Hematopoietic multipotent progenitor cell treated with erythropoietin and hydrocortisone succinate and interleukin-3 and kit ligand, for 15 days (in vitro differentiated cells): ENCODE measurements around the gene PLK3.
"Not testable (repeated sequence)": the region's sequence is repeated elsewhere in the genome, so short reads cannot be mapped to it uniquely, and the experiment has no call there.

Source experiments
- DNase-seq: peaks from one replicate; pipeline ENCODE4 v3.0.0-alpha.2; 2015; ENCODE audit warnings: low spot score

PLK3 gene

DNA sequence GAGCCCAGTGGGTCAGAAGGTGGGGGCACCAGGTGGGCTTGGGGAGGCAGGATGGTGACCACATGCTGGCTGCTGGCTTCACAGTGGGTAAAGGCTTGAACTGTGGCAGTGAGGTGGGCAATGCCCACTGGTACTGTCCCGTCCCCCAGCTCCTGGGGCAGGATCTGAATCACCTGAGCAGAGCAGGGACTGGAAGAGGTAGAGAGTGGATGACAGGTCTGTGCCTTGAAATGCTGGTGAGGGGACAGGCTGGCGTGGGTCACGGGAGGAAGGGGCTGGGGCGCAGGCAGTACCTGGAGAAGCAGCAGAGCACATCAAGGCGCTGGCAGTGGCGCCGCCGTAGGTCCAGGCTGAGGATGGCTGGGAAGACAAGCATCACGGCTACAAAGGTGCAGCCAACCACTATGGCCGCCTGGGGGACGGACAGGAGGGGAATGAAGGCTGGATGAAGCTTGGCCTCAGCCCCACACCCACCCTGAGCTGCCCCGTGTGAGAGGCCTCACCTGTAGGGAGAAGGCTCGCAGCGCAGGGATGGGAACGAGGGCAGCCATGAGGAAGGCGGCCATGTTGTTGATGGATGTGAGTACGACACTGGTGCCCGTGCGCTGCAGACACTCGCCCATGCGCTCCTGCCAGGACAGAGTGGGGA lies 27.9 kb downstream of the PLK3 start:
- DNase-seq: no peak

DNA sequence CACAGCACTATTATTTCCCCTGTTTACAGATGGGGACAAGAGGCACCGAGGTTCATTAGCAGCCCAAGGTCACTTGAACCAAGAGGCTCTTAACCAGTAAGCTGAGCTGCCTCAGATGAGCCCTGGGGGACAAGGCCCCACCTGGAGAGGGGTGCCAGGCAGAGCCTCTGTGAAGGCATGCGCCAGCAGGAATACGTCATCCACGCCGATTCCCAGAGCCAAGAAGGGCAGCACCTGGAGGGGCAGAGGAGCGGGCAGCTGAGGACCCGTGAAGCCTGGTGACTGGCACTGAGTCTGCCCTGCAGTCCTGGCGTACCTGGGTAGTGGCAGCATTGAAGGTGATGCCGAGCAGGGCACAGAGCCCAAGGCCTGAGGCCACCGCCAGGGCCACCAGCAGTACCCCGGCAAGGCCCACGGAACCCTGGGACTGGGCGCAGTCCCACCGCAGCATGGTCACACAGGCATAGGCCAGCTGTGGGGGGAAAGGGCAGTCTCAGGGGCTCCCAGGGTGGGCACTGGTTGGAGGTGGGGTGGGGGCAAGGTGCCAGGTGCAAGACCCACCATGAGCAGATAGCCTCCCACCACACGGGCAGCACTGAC lies 28.8 kb downstream of the PLK3 start:
- no peak for DNase-seq

DNA sequence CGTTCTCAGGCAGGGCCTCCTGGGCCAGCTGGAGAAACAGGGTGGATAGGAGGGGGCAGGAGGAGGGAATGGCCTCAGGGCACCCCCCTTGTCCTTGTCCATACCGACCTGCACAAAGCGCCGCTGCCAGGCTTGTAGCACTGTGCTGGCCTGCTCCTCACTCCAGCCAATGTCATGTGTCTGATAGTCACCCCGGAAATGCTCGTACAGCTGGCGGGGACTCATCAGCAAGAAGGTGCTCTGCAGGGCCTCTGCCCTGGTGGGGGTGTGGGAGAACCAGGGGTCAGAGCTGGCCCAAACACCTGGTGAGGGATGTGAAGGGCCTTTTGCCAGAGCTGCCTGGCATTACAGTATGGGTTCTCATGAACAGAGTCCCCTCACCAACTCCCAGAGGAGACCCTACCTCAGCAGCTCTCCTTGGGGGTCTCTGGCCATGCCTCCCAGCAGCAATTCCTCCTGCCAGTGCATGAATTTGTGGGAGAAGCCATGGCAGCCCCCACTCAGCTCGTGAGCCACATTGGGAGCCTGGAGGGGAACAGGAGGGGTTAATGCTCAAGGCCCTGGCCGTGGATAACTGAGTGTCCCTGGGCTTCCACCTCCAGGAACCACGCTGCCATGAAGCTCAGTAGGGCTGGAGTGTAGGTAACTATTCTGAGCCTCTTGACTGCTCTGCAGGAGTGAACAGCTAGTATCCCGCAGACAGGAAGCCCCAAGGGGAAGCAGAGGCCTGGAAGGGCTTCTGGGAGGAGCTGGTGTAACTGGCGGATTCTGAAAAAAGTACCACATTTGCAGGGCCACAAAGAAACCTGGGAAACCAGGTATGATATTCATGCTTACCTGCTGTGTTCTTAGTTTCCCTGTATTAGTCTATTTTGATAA lies 29.6 kb downstream of the PLK3 start:
- no peak for DNase-seq

DNA sequence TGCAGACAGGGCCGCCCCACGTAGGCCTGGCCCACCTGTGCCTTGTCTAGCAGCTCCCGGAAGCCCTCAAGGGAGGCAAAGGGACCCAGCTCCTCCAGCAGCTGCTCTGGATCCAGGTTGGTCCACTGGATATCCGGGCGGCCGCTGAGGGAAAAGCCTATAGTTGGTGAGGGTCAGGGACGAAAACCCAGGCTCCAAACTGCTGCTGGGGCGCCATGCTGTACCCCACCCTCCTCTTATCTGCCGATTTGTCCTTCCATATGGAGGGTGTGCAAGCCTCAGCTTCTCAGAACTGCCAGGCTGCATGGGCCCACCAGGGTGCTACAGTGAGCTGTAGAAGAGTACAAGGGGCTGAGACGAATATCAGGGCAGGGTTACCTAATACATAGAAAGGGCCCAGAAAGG lies 30.7 kb downstream of the PLK3 start:
- peak; percentile 94 for DNase-seq

DNA sequence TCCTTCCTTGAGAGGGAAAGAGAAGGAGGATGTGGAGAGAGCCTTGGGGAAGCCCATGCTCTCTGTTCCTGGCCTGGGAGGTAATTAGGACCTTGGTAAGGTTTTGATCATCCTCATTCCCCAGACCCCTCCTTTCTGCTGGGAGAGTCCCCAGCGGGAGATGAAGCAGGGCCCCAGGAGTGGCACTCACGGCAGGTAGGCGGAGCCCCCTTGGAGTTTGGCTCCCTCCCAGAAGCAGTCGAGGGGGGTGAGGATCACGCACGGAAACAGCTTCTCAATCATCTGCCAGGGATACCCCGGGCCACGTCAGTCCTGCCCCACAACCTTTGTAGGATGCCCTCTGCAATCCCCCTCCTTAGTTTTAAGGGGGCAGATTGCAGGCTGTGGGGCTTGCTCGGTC lies 31.3 kb downstream of the PLK3 start:
- peak; percentile 74 for DNase-seq

DNA sequence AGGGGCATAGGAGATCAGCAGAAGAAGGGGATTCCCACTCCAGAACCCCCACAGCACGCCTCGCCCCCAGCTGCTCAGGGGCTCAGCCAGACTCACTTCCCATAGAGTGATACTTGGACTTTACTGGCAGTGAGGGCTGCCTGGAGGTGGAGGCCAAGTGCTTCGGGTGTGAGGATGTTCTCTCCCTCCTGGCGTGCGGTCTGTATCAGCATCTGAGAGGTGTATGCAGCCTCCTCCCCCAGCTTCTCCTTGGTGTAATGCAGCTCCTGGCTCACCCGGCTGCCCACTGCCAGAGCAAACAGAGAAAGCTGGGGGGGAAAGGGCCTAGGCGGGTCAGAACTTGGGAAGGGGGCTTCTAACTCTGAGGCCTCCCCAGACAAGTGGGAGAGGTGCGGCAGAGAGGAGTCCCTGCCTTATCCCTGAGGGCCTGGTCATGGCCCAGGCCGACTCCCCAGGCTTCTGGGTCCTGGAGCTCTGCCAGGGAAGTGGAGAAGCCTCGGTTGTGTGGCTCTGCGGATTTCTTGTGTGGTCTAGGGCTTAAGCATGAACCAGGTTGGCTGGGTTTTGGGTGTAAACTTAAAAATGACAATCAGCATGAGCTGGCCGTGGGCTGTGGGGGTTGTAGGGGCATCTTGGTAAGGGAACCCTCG lies 32.0 kb downstream of the PLK3 start:
- DNase-seq: peak; percentile 70

DNA sequence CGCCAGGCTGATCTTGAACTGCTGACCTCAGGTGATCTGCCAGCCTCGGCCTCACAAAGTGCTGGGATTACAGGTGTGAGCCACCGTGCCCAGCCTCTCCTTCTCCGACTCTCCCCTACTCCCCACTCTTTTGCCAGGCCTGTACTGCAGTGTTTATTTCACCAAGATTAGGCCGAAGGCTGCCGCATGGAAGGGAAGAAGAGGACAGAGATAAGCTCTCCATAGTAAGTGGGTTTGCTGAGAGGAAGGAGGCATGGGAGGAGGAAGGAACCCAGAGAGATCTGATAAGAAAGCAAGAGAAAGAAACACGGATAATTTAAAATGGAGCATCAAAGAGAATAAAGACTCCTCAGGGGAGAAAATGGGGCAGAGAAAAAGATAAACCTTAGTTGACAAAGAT lies 34.2 kb downstream of the PLK3 start:
- DNase-seq: no peak

DNA sequence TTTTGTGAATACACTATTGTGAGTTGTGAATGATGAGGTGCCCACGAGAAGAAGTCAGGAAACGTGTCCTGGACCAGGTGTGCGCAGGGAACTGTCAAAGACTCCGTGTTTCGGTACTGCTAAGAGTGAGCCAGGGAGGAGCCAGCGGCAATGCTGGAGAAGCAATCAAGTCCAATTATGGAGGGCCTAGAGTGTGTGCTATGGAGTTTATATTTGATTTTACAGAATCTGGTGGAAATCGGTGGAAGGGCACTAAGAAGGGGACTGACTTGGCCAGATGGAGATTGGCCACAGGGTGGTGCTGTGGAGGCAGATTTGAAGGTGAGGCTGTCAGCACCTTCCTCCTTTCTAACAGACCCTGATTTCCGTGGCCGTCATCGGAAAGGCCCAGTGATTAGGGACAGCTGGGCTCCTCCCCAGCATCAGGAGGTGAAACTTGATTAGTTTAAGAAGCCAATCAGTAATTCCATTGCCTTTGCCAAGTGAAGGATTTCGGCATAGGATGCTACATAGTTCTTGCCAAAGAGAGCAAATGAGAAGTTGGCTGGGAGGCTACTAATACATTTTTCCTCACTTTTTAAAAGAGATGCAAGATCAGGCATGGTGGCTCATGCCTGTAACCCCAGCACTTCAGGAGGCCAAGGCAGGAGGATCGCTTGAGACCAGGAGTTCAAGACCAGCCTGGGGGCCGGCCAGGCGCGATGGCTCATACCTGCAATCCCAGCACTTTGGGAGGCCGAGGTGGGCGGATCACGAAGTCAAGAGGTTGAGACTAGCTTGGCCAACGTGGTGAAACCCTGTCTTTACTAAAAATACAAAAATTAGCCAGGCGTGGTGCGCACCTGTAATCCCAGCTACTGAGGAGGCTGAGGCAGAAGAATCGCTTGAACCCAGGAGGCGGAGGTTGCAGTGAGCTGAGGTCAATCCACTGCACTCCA lies 35.8 kb downstream of the PLK3 start:
- peak; percentile 84 for DNase-seq

DNA sequence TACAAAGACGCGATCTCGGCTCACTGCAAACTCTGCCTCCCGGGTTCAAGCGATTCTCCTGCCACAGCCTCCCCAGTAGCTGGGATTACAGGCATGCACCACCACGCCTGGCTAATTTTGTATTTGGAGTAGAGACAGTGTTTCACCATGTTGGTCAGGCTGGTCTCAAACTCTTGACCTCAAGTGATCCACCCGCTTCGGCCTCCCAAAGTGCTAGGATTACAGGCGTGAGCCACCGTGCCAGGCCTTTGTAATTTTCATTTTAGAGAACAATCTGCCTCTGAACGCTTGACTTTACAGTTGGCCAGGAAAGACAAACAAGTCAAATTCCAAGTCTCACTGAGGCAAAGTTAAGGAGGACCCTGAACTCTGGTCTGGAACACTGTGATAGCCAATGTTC lies 38.1 kb downstream of the PLK3 start:
- DNase-seq: not testable (repeated sequence)

DNA sequence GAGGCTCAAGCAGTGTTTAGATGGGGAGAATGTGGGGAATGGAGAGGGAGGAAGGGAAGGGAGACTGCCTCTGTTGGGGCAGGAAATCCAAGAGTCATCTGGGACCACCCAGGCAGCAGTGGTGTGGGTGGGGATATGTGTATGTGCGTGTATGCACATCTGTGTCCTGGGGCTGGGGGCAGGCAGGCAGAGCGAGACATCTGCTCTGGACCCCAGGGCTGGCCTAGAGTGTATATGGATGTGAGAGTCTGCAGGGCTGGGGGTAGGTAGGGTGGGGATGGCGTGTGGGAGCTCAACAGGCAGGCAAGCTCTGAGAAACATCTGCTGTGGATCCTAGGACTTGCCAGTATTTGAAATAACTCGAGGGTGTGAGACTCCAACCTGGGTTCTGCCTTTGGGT lies 39.4 kb downstream of the PLK3 start:
- DNase-seq: no peak

DNA sequence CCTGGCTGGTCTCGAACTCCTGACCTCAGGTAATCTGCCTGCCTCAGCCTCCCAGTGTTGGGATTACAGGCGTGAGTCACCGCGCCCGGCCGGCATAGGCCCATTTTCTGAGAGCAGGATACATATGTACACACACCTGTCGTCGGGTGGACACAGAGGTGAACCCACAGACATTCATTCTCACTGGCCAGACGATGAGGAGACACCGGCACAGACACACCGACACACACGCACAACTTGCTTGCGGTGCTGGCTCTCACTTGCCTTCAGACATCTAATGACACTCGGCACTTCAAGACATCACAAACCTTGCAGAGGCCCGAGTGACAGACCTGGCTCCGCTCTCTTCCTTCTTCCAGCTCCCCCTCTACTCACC lies 42.3 kb downstream of the PLK3 start:
- no peak for DNase-seq

DNA sequence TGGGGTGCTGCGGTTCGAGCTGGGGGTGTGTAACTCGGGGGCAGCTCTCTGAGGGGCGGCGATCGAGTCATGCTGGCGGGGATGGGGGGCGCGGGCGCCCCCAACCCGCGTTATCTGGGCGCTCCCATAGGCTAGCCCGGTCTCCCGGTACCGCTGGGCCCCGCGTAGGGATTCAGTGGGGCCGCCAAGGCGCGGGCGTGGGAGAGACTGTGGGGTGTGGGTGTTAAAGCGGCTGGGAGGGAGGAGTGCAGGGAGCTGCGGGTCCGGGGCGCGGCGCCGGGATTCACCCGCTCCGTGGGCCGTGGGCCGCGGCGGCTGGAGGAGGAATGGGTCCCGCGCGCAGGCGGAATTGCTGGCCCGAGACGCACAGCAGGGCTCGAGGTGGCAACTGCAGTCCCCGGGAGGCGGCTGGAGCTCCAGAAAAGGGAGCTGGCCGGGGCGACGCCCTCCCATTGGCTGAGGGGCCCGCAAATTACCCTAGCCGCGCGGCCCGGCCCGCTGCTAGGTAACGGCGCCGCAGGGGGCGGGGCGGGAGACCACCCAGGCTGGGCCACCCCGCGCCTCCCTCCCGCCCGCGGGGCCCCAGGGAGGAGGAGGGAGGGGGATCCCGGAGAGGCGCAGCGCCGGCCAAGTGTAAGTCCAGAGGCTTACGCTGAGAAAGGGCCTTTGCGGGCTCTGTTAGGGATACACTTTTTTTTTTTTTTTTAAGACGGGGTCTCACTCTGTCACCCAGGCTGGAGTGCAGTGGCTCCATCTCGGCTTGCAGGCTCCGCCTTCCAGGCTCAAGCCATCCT lies 42.9 kb downstream of the PLK3 start, which contains the start of gene PTCH2:
TSS of gene PTCH2 (minus strand) at position 392 of the 794 bp plus-strand sequence. CDS start at position 71, 321 bp downstream.
- no peak for DNase-seq

DNA sequence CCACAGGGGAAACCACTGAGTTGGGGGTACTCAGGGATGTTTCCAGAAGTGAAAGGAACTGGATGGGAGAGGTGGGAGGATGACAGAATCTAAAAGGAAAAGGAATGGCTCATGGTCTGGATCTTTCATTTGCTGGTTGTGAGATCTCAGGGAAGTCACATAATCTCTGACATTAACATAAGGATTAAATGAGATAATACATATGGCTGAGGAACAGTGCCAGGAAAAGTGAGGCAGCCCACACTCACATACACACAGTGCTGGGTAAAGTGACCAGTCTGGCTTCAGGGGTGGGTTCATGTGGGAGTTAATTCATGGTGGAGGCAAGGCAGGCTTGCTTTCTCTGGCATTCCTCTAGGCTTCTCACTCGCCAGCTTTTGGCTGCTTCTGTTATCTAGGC lies 46.8 kb downstream of the PLK3 start:
- no peak for DNase-seq

DNA sequence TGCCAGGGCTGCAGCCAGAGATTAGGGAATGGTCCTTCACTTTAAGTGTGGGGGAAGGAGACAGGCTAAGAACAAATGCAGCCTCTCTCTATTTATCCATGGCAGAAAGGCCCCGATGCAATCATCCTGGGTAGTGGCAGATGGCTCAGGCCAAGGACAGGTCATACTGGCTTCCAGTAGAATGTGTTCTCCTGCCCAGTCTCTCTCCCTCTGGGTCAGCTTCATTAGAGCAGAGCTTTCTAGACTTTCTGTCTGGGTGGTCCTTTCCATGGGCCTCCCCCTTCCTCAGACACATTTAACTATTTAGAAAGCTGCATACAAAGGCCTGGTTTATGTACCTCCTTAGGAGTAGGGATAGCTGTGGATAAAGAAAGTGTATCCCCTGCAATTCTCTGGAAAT lies 47.7 kb downstream of the PLK3 start:
- no peak for DNase-seq

DNA sequence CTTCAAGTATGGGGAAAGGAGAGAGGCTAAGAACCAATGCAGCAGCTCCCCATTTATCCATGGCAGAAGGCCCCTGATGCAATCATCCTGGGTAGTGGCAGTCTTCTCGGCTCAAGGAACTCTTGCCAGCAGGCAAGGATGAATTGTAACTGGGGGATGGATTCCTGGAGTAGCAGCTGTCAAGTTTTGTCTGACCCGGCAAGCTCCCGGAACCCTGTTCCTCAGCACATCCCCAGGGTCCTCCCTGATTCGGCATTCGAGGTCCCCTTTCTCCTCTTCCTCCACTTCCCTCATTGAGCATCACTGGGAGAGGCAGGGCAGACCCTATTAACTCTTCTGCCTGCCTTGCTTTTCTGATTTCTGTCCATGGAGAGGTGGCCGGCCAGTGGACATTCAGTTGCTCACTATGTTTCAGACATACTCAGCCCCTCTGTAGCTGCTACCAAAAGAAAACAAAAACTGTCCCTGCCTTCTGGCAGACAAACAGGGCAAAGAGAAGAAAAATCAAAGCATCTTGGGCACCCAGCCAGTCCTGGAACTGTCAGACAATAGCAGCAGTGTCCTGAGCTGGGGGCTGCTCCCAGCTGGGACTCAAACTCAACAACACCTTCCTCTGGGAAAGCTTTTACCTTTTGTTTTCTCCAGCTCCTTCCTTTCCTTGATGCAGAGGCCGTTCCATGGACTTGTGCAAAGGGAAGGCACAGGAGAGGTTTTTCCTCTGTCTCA lies 48.4 kb downstream of the PLK3 start:
- DNase-seq: no peak

DNA sequence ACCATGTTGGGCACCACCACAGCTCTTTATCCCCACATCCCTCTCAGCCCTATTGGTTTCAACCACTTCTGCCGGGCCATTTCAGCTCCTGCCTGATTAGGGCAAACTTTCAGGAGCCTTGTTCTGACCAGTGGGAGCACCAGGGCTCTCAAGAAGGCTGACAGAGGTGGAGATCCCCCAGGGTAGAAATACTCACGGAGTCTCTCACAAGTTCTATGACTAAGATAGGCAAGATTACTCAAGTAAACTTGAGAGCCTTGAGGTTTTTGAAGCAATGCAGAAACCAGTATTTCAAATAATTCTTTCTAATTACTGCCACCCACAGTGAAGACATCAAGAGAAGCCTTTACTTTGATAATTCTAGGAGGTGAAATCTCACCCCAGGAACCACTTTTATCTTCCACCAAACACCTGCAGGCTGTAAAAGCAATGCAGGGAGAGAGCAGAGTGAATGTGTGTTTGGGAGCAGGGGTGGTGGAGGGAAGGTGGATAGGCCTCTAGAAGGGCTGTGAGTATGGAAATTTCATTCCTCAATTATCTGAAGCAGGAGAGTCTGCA lies 49.5 kb downstream of the PLK3 start:
- DNase-seq: no peak

DNA sequence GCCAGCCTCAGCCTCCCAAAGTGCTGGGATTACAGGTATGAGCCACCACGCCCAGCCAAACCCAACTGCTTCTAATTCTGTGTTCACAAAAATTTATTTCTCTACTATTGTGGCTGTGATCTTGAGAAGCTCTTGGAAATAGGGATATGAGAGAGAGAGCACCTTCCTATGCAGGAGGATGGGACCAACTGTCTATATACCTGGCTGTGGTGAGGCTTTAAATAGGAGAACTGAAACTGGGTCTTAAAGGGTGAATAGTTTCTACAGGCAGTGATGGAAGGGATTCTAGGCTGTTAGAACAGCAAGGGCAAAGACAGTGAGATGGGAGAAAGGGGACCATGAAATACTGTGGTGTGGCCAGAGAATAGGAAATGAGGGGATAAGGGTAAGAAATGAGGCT lies 51.1 kb downstream of the PLK3 start:
- DNase-seq: no peak

DNA sequence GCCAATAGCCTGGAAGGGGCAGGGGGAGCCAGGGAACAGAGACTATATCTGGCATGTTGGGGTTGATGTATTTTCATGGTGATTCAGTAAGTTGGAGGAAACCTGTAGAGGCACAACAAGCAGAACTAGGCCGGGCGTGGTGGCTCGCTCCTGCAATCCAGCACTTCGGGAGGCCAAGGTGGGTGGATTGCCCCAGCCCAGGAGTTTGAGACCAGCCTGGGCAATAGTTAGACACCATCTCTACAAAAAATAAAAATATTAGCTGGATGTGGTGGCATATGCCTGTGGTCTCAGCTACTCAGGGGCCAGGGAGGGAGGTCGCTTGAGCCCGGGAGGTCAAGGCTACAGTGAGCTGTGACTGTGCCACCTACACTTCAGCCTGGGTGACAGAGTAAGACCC lies 53.0 kb downstream of the PLK3 start:
- DNase-seq: no peak

DNA sequence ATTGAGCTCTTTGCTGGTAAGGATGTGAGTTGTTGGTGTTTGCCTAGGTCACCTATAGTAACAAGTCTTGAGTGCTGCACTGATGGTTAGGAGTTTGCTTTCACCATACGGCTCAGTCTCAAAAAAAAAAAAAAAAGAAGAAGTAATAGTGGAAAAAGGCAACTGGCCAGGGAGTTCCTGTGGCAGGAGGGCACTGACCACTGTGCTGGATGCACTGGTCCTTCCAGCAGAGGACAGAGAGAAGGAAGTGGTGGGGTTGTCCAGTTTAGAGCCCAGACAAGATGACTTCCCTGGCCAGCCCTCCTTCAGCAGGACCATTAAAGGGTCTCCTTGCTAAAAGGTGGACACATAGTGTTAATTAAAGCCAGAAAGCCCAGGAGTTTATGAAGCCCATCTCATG lies 54.8 kb downstream of the PLK3 start:
- no peak for DNase-seq
